MCF 10A (cell line): ENCODE results near the gene WFDC8. TPM values are rescaled to one million over a fixed set of nuclear protein-coding genes. Genes with fewer than 3 reads are reported as not detected.

Source experiments
- BruUV-seq: library from RNA; stranded (reverse); fragments of 400-500 nt; replicated peaks from 2 replicates; lab custom pipeline; 2021; lab: Mats Ljungman, UMichigan
- CTCF ChIA-PET: fragments of 300-600 bp; sonication (Branson Sonifier 250); formaldehyde crosslinking; extraction: SDS; loops from one replicate; lab custom pipeline; 2021; ENCODE audit warnings: antibody characterized with exemption, inconsistent platforms; lab: Yijun Ruan, JAX
- POLR2A ChIA-PET: fragments of 300-600, 350-650 bp; sonication (Branson Sonifier 250); formaldehyde crosslinking; extraction: SDS; loops from one replicate; lab custom pipeline; 2020; ENCODE audit warnings: antibody characterized with exemption, inconsistent platforms; lab: Yijun Ruan, JAX
- DNase-seq: peaks from one replicate; pipeline ENCODE4 v3.0.0-alpha.2; 2018; ENCODE audit not compliant: unreplicated experiment
- H3K27ac Mint-ChIP-seq: one replicate; pipeline ENCODE4 v1.8.0; 2022; ENCODE audit warnings: mild to moderate bottlenecking, low read depth, mixed read lengths; ENCODE audit not compliant: unreplicated experiment
- H3K27me3 Mint-ChIP-seq: one replicate; pipeline ENCODE4 v1.8.0; 2022; ENCODE audit warnings: mixed read lengths; ENCODE audit not compliant: insufficient read depth, unreplicated experiment
- H3K36me3 Mint-ChIP-seq: one replicate; pipeline ENCODE4 v1.8.0; 2022; ENCODE audit warnings: mild to moderate bottlenecking, moderate library complexity, mixed read lengths; ENCODE audit not compliant: insufficient read depth, unreplicated experiment
- H3K4me1 Mint-ChIP-seq: one replicate; pipeline ENCODE4 v1.8.0; 2022; ENCODE audit warnings: mixed read lengths; ENCODE audit not compliant: insufficient read depth, unreplicated experiment
- H3K4me3 Mint-ChIP-seq: one replicate; pipeline ENCODE4 v1.8.0; 2022; ENCODE audit warnings: mild to moderate bottlenecking, moderate library complexity, mixed read lengths; ENCODE audit not compliant: unreplicated experiment
- H3K9me3 Mint-ChIP-seq: one replicate; pipeline ENCODE4 v1.8.0; 2022; ENCODE audit warnings: mixed read lengths; ENCODE audit not compliant: unreplicated experiment
- intact Hi-C: fragments of 100-400 bp; cut with micrococcal nuclease; formaldehyde crosslinking; loops from 2 replicates; pipeline ENCODE4 v1.14.1; 2022
- total RNA-seq: library from RNA; stranded (reverse); gene quantifications from 2 replicates; pipeline ENCODE4 v1.2.3, GENCODE V29; 2022
- TF ChIP-seq, protein P1 (sequence below): fragments of 200-600 bp; IDR thresholded peaks from one replicate; pipeline ENCODE4 v1.8.0; 2022; ENCODE audit warnings: antibody characterized with exemption, mild to moderate bottlenecking; ENCODE audit not compliant: unreplicated experiment

WFDC8 gene
- total RNA-seq, 1 experiment from 2014 or later: not detected

DNA sequence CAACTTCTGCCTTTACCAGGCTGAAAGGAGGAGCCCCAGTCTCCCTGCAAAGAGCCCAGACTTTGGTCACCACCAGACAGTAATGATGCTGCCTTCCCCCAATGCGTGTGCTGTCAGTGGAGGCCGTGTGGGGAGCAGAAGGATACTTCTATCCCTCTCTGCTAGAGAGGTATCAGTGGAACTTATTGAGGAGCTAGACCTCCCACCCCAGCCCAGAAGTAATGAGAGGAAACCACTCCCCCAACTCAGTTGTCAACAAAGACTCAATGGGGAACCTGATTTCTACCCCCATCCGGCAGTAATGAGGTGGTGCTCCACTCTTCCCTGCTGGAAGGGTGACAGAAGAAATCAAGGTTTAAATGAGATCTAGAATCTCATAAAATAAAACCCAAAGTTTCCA, 4.4 kb upstream of the WFDC8 start:
- no peaks in the 10 kb centered on the region for H3K9me3 Mint-ChIP-seq
- BruUV-seq: no TSS peak
- H3K27me3 Mint-ChIP-seq: peaks cover 28% of the 10 kb centered on the region
- TF ChIP-seq, protein P1, sequence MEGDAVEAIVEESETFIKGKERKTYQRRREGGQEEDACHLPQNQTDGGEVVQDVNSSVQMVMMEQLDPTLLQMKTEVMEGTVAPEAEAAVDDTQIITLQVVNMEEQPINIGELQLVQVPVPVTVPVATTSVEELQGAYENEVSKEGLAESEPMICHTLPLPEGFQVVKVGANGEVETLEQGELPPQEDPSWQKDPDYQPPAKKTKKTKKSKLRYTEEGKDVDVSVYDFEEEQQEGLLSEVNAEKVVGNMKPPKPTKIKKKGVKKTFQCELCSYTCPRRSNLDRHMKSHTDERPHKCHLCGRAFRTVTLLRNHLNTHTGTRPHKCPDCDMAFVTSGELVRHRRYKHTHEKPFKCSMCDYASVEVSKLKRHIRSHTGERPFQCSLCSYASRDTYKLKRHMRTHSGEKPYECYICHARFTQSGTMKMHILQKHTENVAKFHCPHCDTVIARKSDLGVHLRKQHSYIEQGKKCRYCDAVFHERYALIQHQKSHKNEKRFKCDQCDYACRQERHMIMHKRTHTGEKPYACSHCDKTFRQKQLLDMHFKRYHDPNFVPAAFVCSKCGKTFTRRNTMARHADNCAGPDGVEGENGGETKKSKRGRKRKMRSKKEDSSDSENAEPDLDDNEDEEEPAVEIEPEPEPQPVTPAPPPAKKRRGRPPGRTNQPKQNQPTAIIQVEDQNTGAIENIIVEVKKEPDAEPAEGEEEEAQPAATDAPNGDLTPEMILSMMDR: no peak
- intact Hi-C loops: no loop called here
- CTCF ChIA-PET: interaction anchor here (0.5 to 1.7 kb wide), 4 partner anchors 10 to 265 kb away, joined by 3 to 9 read pairs (median 6); no protein-coding TSS in a partner anchor
- H3K27ac Mint-ChIP-seq: no peak overlapping the region
- no peak for DNase-seq
- no peak overlapping the region for H3K4me3 Mint-ChIP-seq
- H3K4me1 Mint-ChIP-seq: peaks cover under 1% of the 10 kb centered on the region
- POLR2A ChIA-PET: no interaction called here
- H3K36me3 Mint-ChIP-seq: no peaks in the 10 kb centered on the region

DNA sequence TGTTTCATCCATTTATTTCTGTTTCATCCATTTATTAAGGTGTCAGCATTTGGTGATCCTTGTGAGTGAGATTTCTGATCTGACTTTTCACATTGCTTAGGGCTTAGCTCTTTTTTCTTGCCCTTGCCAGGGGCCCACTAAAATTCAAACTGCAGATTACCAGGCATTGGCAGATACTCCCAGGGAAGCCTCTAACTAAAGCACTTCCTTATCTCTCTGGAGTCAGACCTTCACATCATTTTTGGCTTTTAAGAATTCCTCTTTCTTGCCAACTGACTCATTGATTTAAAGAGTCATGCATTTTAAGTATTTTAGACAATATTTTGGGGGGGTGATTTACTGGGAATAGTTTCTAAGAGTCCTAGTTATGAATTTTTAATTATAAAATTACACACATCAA, 2.6 kb upstream of the WFDC8 start:
- H3K4me3 Mint-ChIP-seq: no peak overlapping the region
- H3K36me3 Mint-ChIP-seq: no peaks in the 10 kb centered on the region
- BruUV-seq: no TSS peak
- no peaks in the 10 kb centered on the region for H3K4me1 Mint-ChIP-seq
- H3K9me3 Mint-ChIP-seq: no peaks in the 10 kb centered on the region
- TF ChIP-seq, protein P1: no peak
- peaks cover 28% of the 10 kb centered on the region for H3K27me3 Mint-ChIP-seq
- ChIA-PET POLR2A (no interaction called here), CTCF (interaction anchor here (1.5 kb wide), 1 partner anchor 189 kb away, joined by 6 read pairs; no protein-coding TSS in a partner anchor)
- H3K27ac Mint-ChIP-seq: no peak overlapping the region
- intact Hi-C loops: no loop called here
- no peak for DNase-seq

DNA sequence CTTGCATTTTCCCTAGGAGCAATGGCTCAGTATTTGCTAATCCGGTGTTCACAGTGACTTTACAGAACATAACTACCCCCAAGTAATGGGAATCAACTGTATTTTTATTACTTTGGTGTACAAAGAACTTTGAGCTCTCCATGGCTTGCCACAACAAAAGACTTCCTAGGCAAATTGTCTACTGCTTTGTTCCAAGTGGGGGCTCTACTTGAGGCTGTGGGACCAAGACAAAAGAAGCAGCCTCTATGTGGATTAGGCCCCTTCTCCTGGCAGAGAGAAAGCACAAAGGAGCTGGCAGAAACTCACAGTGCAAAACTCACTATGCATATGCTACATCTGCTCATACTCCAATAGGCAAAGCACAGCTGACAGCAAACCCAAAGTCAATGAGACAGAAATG, 853 bp downstream of the WFDC8 start:
- no TSS peak for BruUV-seq
- no peak overlapping the region for H3K4me3 Mint-ChIP-seq
- intact Hi-C loops: no loop called here
- H3K27me3 Mint-ChIP-seq: peaks cover 28% of the 10 kb centered on the region
- ChIA-PET POLR2A (interaction anchor here (0.6 kb wide), 1 partner anchor 45 kb away, joined by 3 read pairs; no protein-coding TSS in a partner anchor), CTCF (interaction anchor here (1.1 to 1.5 kb wide), 2 partner anchors 14 to 16 kb away, joined by 3 to 6 read pairs; no protein-coding TSS in a partner anchor)
- H3K27ac Mint-ChIP-seq: no peak overlapping the region
- no peaks in the 10 kb centered on the region for H3K36me3 Mint-ChIP-seq
- no peaks in the 10 kb centered on the region for H3K4me1 Mint-ChIP-seq
- no peak for DNase-seq
- TF ChIP-seq, protein P1: no peak
- no peaks in the 10 kb centered on the region for H3K9me3 Mint-ChIP-seq

DNA sequence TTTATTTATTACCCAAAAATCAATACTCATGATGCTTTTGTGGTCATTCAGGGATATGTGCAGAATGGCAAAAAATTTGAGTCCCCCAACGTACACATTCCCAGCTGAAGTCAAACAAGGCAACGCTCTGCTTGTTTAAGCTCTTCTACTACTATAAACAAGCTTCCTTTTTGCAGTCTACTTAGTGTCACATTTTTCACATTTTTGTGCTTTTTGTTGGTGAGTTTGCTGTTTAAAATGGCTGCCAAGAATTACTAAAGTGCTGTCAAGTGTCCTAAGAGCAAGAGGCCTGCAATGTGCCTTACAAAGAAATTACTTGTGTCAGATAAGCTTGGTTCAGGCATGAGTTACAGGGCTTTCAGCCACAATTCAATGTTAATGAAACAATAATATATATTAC, 2.1 kb downstream of the WFDC8 start:
- BruUV-seq: no TSS peak
- no peak for DNase-seq
- H3K4me3 Mint-ChIP-seq: no peak overlapping the region
- H3K9me3 Mint-ChIP-seq: no peaks in the 10 kb centered on the region
- no peak overlapping the region for H3K27ac Mint-ChIP-seq
- TF ChIP-seq, protein P1: no peak
- H3K4me1 Mint-ChIP-seq: no peaks in the 10 kb centered on the region
- intact Hi-C loops: no loop called here
- H3K27me3 Mint-ChIP-seq: peaks cover 29% of the 10 kb centered on the region
- H3K36me3 Mint-ChIP-seq: no peaks in the 10 kb centered on the region
- ChIA-PET POLR2A (no interaction called here), CTCF (interaction anchor here (0.5 to 1.5 kb wide), 4 partner anchors 15 to 445 kb away, joined by 3 to 6 read pairs (median 4); no protein-coding TSS in a partner anchor)
